CD4-positive, alpha-beta T cell (primary cell): ENCODE data around the gene FAM83F. TPM values are rescaled to one million over a fixed set of nuclear protein-coding genes. Genes with fewer than 3 reads are reported as not detected.

Experiments
- ATAC-seq: fragments of 200-7000 bp; cut with Tn5 transposase; one replicate; pipeline ENCODE4 v1.10.0; 2022; ENCODE audit warnings: mild to moderate bottlenecking; ENCODE audit not compliant: poor library complexity
- CTCF ChIA-PET: fragments of 350-600 bp; sonication (Branson Sonifier 250); formaldehyde crosslinking; loops from one replicate; lab custom pipeline; 2021; ENCODE audit warnings: antibody characterized with exemption, inconsistent platforms; lab: Charles Lee
- POLR2A ChIA-PET: fragments of 350-600 bp; sonication (Branson Sonifier 250); formaldehyde crosslinking; loops from one replicate; lab custom pipeline; 2021; ENCODE audit warnings: antibody characterized with exemption, inconsistent platforms; lab: Charles Lee
- DNase-seq, 14 experiments: peaks; one replicate each; pipeline ENCODE4 v3.0.0-alpha.2; 2013 to 2020; ENCODE audit warnings: mixed read lengths in 2 of 14
- H3K27ac ChIP-seq, 2 donors: one replicate each; pipeline versions ENCODE4 v1.5.1 to v1.7.0; 2013; ENCODE audit warnings: low read length in 2 of 2, low read depth in 1 of 2, mild to moderate bottlenecking in 1 of 2
- H3K27me3 ChIP-seq, 2 experiments: 1 replicate in 1 of 2; 2 replicates in 1 of 2; pipeline versions ENCODE4 v1.6.1 to v1.7.0; 2013; ENCODE audit warnings: low read length in 2 of 2, control low read depth in 1 of 2, mild to moderate bottlenecking in 1 of 2, moderate library complexity in 1 of 2; ENCODE audit not compliant: insufficient read depth in 2 of 2, control insufficient read depth in 1 of 2
- H3K36me3 ChIP-seq: one replicate; pipeline ENCODE4 v1.6.1; 2013; ENCODE audit warnings: low read length, control low read depth; ENCODE audit not compliant: insufficient read depth
- H3K4me1 ChIP-seq: one replicate; pipeline ENCODE4 v1.6.1; 2013; ENCODE audit warnings: low read length, control low read depth; ENCODE audit not compliant: insufficient read depth
- H3K4me3 ChIP-seq: one replicate; pipeline ENCODE4 v1.5.1; 2013; ENCODE audit warnings: mild to moderate bottlenecking, low read length, moderate library complexity
- H3K9me3 ChIP-seq, 2 experiments: 1 replicate in 1 of 2; 2 replicates in 1 of 2; pipeline versions ENCODE4 v1.6.1 to v1.7.0; 2013; ENCODE audit warnings: low read length in 2 of 2, mild to moderate bottlenecking in 2 of 2, control low read depth in 1 of 2, moderate library complexity in 1 of 2; ENCODE audit not compliant: control insufficient read depth in 1 of 2, insufficient read depth in 1 of 2
- H3K27ac Mint-ChIP-seq: one replicate; pipeline ENCODE4 v1.8.0; 2020; ENCODE audit warnings: mixed read lengths
- H3K27me3 Mint-ChIP-seq: one replicate; pipeline ENCODE4 v1.8.0; 2021; ENCODE audit warnings: mixed read lengths
- H3K36me3 Mint-ChIP-seq: one replicate; pipeline ENCODE4 v1.8.0; 2021; ENCODE audit warnings: low read depth, mixed read lengths
- H3K4me1 Mint-ChIP-seq: one replicate; pipeline ENCODE4 v1.8.0; 2021; ENCODE audit warnings: low read depth, mixed read lengths
- H3K4me3 Mint-ChIP-seq: one replicate; pipeline ENCODE4 v1.8.0; 2020; ENCODE audit warnings: mild to moderate bottlenecking, mixed read lengths
- H3K9me3 Mint-ChIP-seq: one replicate; pipeline ENCODE4 v1.8.0; 2020; ENCODE audit warnings: mixed read lengths
- CTCF ChIP-seq: fragments of 200-600 bp; IDR thresholded peaks from one replicate; pipeline ENCODE4 v1.8.0; 2022; ENCODE audit warnings: antibody characterized with exemption, mild to moderate bottlenecking
- intact Hi-C, 2 experiments: fragments of 100-400 bp; cut with DNase I in 1 of 2; cut with micrococcal nuclease in 1 of 2; formaldehyde crosslinking; loops; one replicate each; pipeline versions ENCODE4 v1.15.1 to v1.9.0; 2023 to 2025; cut with DNase I, micrococcal nuclease
- total RNA-seq, 174 experiments: library from RNA in 2 of 174; stranded (reverse) in 2 of 174; gene quantifications; one replicate each; pipeline ENCODE4 v1.2.3 and lab custom pipeline; 2021 to 2026

The FAM83F gene
- total RNA-seq, 2 experiments from 2014 or later = 5.2 to 6.8 TPM

GRCh38 chr22:39952347-39952746, 42.4 kb upstream of the FAM83F start:
- CTCF ChIA-PET = interaction anchor here (0.9 to 2.6 kb wide), 7 partner anchors 10 to 423 kb away, joined by 3 to 5 read pairs (median 3); no protein-coding TSS in a partner anchor
- TF ChIP-seq CTCF = no peak
- H3K4me3 ChIP-seq = peak overlapping the region; percentile 9
- Mint-ChIP-seq H3K4me3 (peak overlapping the region; percentile 60), H3K27ac (no peak overlapping the region), H3K36me3 (peaks cover 95% of the 10 kb centered on the region), H3K27me3 (no peaks in the 10 kb centered on the region), H3K9me3 (no peaks in the 10 kb centered on the region), H3K4me1 (peaks cover 90% of the 10 kb centered on the region)
- H3K36me3 ChIP-seq = peaks cover 79% of the 10 kb centered on the region
- POLR2A ChIA-PET = interaction anchor here (1.0 to 3.1 kb wide), 12 partner anchors 9 to 432 kb away, joined by 3 to 12 read pairs (median 4); partner anchors contain the start of genes ATF4 and FAM83F
- H3K27me3 ChIP-seq = no peaks in the 10 kb centered on the region
- H3K27ac ChIP-seq = peak overlapping the region; percentile 57 to 62
- ATAC-seq = peak; percentile 41
- intact Hi-C loops = loop anchor here in 1 of 2 experiments (5.0 kb wide), 2 partner anchors 70 to 335 kb away; no protein-coding TSS in a partner anchor
- H3K9me3 ChIP-seq = no peaks in the 10 kb centered on the region
- DNase-seq = peak in 4 of 14 experiments; percentile 53 to 56 (median 54)
- H3K4me1 ChIP-seq = peaks cover 97% of the 10 kb centered on the region

- H3K27ac Mint-ChIP-seq = no peak overlapping the region
- intact Hi-C loops = loop anchor here in 1 of 2 experiments (5.0 kb wide), 2 partner anchors 69 to 336 kb away; no protein-coding TSS in a partner anchor
- peaks cover 96% of the 10 kb centered on the region for H3K4me1 ChIP-seq
Observed at GRCh38 chr22:39953101-39953500, 41.7 kb upstream of the FAM83F start.

GRCh38 chr22:39954584-39955055, 40.1 kb upstream of the FAM83F start:
- peaks cover 95% of the 10 kb centered on the region for H3K4me1 ChIP-seq
- H3K9me3 Mint-ChIP-seq = no peaks in the 10 kb centered on the region
- no peak for ATAC-seq
- ChIA-PET POLR2A (no interaction called here), CTCF (no interaction called here)
- H3K4me1 Mint-ChIP-seq = peaks cover 89% of the 10 kb centered on the region
- H3K27ac ChIP-seq = no peak overlapping the region
- TF ChIP-seq CTCF = no peak
- H3K27ac Mint-ChIP-seq = no peak overlapping the region
- no peaks in the 10 kb centered on the region for H3K9me3 ChIP-seq
- H3K36me3 ChIP-seq = peaks cover 78% of the 10 kb centered on the region
- peaks cover 95% of the 10 kb centered on the region for H3K36me3 Mint-ChIP-seq
- H3K27me3 Mint-ChIP-seq = no peaks in the 10 kb centered on the region
- no peak for DNase-seq
- H3K4me3 ChIP-seq = no peak overlapping the region
- H3K4me3 Mint-ChIP-seq = no peak overlapping the region
- intact Hi-C loops = loop anchor here (5.0 kb wide), 2 partner anchors 68 to 337 kb away; no protein-coding TSS in a partner anchor
- H3K27me3 ChIP-seq = no peaks in the 10 kb centered on the region

More at GRCh38 chr22:39953101-39953500, 41.7 kb upstream of the FAM83F start:
- no peak for ATAC-seq
- CTCF ChIA-PET = interaction anchor here (1.0 to 2.6 kb wide), 5 partner anchors 10 to 424 kb away, joined by 3 to 5 read pairs (median 3); no protein-coding TSS in a partner anchor
- H3K27ac ChIP-seq = peak overlapping the region; percentile 41 to 57
- no peaks in the 10 kb centered on the region for H3K27me3 Mint-ChIP-seq
- H3K9me3 ChIP-seq = no peaks in the 10 kb centered on the region
- peak overlapping the region; percentile 52 for H3K4me3 Mint-ChIP-seq
- no peaks in the 10 kb centered on the region for H3K27me3 ChIP-seq
- no peak for DNase-seq
- peaks cover 89% of the 10 kb centered on the region for H3K4me1 Mint-ChIP-seq
- no peaks in the 10 kb centered on the region for H3K9me3 Mint-ChIP-seq
- H3K36me3 ChIP-seq = peaks cover 79% of the 10 kb centered on the region
- TF ChIP-seq CTCF = no peak
- H3K36me3 Mint-ChIP-seq = peaks cover 95% of the 10 kb centered on the region
- POLR2A ChIA-PET = interaction anchor here (1.0 to 3.1 kb wide), 6 partner anchors 9 to 91 kb away, joined by 3 to 12 read pairs (median 4); partner anchors contain the start of gene FAM83F
- H3K4me3 ChIP-seq = no peak overlapping the region
